HepG2 (cell line): Measurements from ENCODE around the gene SMPD3. TPM values are rescaled to one million over a fixed set of nuclear protein-coding genes. Genes with fewer than 3 reads are reported as not detected.

Experiments
- ATAC-seq: fragments of 200-7000 bp; cut with Tn5 transposase; 3 replicates; pipeline ENCODE4 v1.9.1; 2020; ENCODE audit warnings: mild to moderate bottlenecking, moderate library complexity
- BruUV-seq: library from RNA; stranded (reverse); fragments of 400-500 nt; replicated peaks from 2 replicates; lab custom pipeline; 2021; lab: Mats Ljungman, UMichigan
- CTCF ChIA-PET: fragments of 300-600 bp; formaldehyde crosslinking; extraction: SDS; loops from one replicate; lab custom pipeline; 2021; ENCODE audit warnings: low total read pairs, inconsistent platforms, low intra/inter-chr PET ratio; lab: Yijun Ruan, JAX
- POLR2A ChIA-PET: fragments of 350-600 bp; sonication (Branson Sonifier 250); formaldehyde crosslinking; loops from one replicate; lab custom pipeline; 2020; ENCODE audit warnings: antibody characterized with exemption, inconsistent platforms; lab: Yijun Ruan, JAX
- DNase-seq: peaks from one replicate; pipeline ENCODE4 v3.0.0-alpha.2; 2015; ENCODE audit warnings: low spot score
- FAIRE-seq: peaks from 3 replicates; lab custom pipeline; 2011; peaks lifted over from hg19 to GRCh38; lab: Jason Lieb, UNC
- H2AFZ ChIP-seq: one replicate; pipeline ENCODE4 v1.6.1; 2011; ENCODE audit warnings: low read length, inconsistent platforms
- H3K27ac ChIP-seq: fragments of 300-600 bp; 3 replicates; pipeline ENCODE4 v1.8.0; 2011; ENCODE audit warnings: mixed run types, mild to moderate bottlenecking, mixed read lengths, low read length, inconsistent platforms; ENCODE audit not compliant: insufficient read depth; ENCODE audit errors: extremely low read length
- H3K27me3 ChIP-seq, 2 experiments: fragments of 200-600 bp in 1 of 2; 2 replicates in 1 of 2; 3 replicates in 1 of 2; pipeline versions ENCODE4 v1.6.0 to v1.8.0; 2011; ENCODE audit warnings: low read length in 2 of 2, mild to moderate bottlenecking in 2 of 2, moderate library complexity in 2 of 2, inconsistent platforms in 1 of 2; ENCODE audit not compliant: insufficient read depth in 2 of 2, control insufficient read depth in 1 of 2
- H3K36me3 ChIP-seq, 2 experiments: fragments of 200-600 bp in 1 of 2; replicated peaks in 1 of 2; 2 replicates in 1 of 2; 3 replicates in 1 of 2; pipeline versions ENCODE4 v1.5.1 to v1.8.0; 2011; ENCODE audit warnings: low read length in 2 of 2, inconsistent platforms in 1 of 2; ENCODE audit not compliant: insufficient read depth in 2 of 2, control insufficient read depth in 1 of 2
- H3K4me1 ChIP-seq: 2 replicates; pipeline ENCODE4 v1.5.1; 2012; ENCODE audit warnings: low read length, inconsistent platforms; ENCODE audit not compliant: insufficient read depth
- H3K4me2 ChIP-seq: 2 replicates; pipeline ENCODE4 v1.6.0; 2011; ENCODE audit warnings: low read depth, low read length, inconsistent platforms
- H3K4me3 ChIP-seq, 3 experiments: fragments of 200-600 bp in 1 of 3; sonication (generic), shearing (Covaris generic) in 1 of 3; replicated peaks in 1 of 3; 2 replicates each; pipeline ENCODE4 v1.5.1; 2011 to 2016; ENCODE audit warnings: low read length in 3 of 3, inconsistent platforms in 2 of 3, low read depth in 2 of 3, mild to moderate bottlenecking in 2 of 3, control low read depth in 1 of 3, mixed read lengths in 1 of 3; ENCODE audit not compliant: insufficient read depth in 1 of 3
- H3K79me2 ChIP-seq: one replicate; pipeline ENCODE4 v1.6.1; 2011; ENCODE audit warnings: low read length, inconsistent platforms; ENCODE audit not compliant: insufficient read depth
- H3K9ac ChIP-seq: 2 replicates; pipeline ENCODE4 v1.6.0; 2011; ENCODE audit warnings: mild to moderate bottlenecking, low read depth, low read length, inconsistent platforms; ENCODE audit not compliant: insufficient read depth
- H3K9me3 ChIP-seq: 2 replicates; pipeline ENCODE4 v1.5.1; 2012; ENCODE audit warnings: mild to moderate bottlenecking, low read length
- H4K20me1 ChIP-seq: 2 replicates; pipeline ENCODE4 v1.6.0; 2011; ENCODE audit warnings: inconsistent platforms, mild to moderate bottlenecking, low read length, moderate library complexity; ENCODE audit not compliant: insufficient read depth
- ARID4A ChIP-seq: sonication (generic); formaldehyde crosslinking; IDR thresholded peaks from 2 replicates; pipeline ENCODE4 v1.5.0; 2020; ENCODE audit warnings: mild to moderate bottlenecking, missing genetic modification reagents, borderline replicate concordance
- BCL3 ChIP-seq: sonication (generic); formaldehyde crosslinking; IDR thresholded peaks from 2 replicates; pipeline ENCODE4 v1.5.1; 2020; ENCODE audit warnings: mild to moderate bottlenecking, missing genetic modification reagents, moderate library complexity
- DR1 ChIP-seq: sonication (generic); formaldehyde crosslinking; IDR thresholded peaks from 2 replicates; pipeline ENCODE4 v1.8.0; 2021; ENCODE audit warnings: mild to moderate bottlenecking, missing genetic modification reagents, inconsistent platforms
- ETV5 ChIP-seq: IDR thresholded peaks from 2 replicates; pipeline ENCODE4 v1.6.1; 2018; ENCODE audit warnings: missing biosample characterization, missing genetic modification reagents, inconsistent platforms, borderline replicate concordance
- KLF15 ChIP-seq: sonication (generic); formaldehyde crosslinking; IDR thresholded peaks from 2 replicates; pipeline ENCODE4 v1.8.1; 2023; ENCODE audit warnings: borderline replicate concordance, mild to moderate bottlenecking, inconsistent platforms, missing genetic modification reagents, mixed read lengths
- MED1 ChIP-seq: sonication (generic); formaldehyde crosslinking; IDR thresholded peaks from 2 replicates; pipeline ENCODE4 v1.4.0; 2020; ENCODE audit warnings: missing genetic modification reagents
- MYPOP ChIP-seq: sonication (generic); formaldehyde crosslinking; IDR thresholded peaks from 2 replicates; pipeline ENCODE4 v1.8.1; 2023; ENCODE audit warnings: mild to moderate bottlenecking, moderate library complexity, missing genetic modification reagents
- NRL ChIP-seq: sonication (generic); formaldehyde crosslinking; IDR thresholded peaks from 2 replicates; pipeline ENCODE4 v1.5.0; 2020; ENCODE audit warnings: missing genetic modification reagents, mild to moderate bottlenecking, moderate library complexity, borderline replicate concordance
- RCOR2 ChIP-seq: IDR thresholded peaks from 2 replicates; pipeline ENCODE4 v1.6.1; 2016; ENCODE audit warnings: missing biosample characterization, missing genetic modification reagents
- ZNF12 ChIP-seq: sonication (generic); formaldehyde crosslinking; IDR thresholded peaks from 2 replicates; pipeline ENCODE4 v1.5.0; 2020; ENCODE audit warnings: missing genetic modification reagents
- ZNF44 ChIP-seq: sonication (generic); formaldehyde crosslinking; IDR thresholded peaks from 2 replicates; pipeline ENCODE4 v1.5.1; 2020; ENCODE audit warnings: mild to moderate bottlenecking, missing genetic modification reagents
- ZNF550 ChIP-seq: sonication (generic); formaldehyde crosslinking; IDR thresholded peaks from 2 replicates; pipeline ENCODE4 v1.4.0; 2020; ENCODE audit warnings: mild to moderate bottlenecking, missing genetic modification reagents, borderline replicate concordance
- ZNF614 ChIP-seq: IDR thresholded peaks from 2 replicates; pipeline ENCODE4 v1.6.1; 2018; ENCODE audit warnings: missing biosample characterization, missing genetic modification reagents, inconsistent platforms, borderline replicate concordance
- ZNF710 ChIP-seq: sonication (generic); formaldehyde crosslinking; IDR thresholded peaks from 2 replicates; pipeline ENCODE4 v1.5.0; 2020; ENCODE audit warnings: mild to moderate bottlenecking, missing genetic modification reagents, borderline replicate concordance
- WGBS: methylation state at CpG from one replicate; pipeline ENCODE4 v1.1.6; 2017; ENCODE audit warnings: low lambda C conversion rate; 5-methylcytosine and 5-hydroxymethylcytosine counted together
- in situ Hi-C: cut with HindIII; loops from 2 replicates; pipeline ENCODE4 v1.10.0; 2017; ENCODE audit warnings: low pct_unique_long_range_greater_than_20kb; ENCODE audit not compliant: extremely low pct_ligation_motif_present
- intact Hi-C: fragments of 100-400 bp; cut with micrococcal nuclease; formaldehyde crosslinking; loops from one replicate; pipeline ENCODE4 v1.10.0; 2022; ENCODE audit not compliant: unreplicated experiment
- polyA plus RNA-seq, 8 experiments: library from polyadenylated mRNA; depleted of rRNA in 3 of 8; stranded (reverse) in 7 of 8; unstranded in 1 of 8; fragments of >200 nt; fragmentation: Illumina TruSeq in 4 of 8; extraction: Trizol in 4 of 8; gene quantifications; 2 replicates each; pipeline versions ENCODE4 v1.2.1 to v1.2.3, GENCODE V29; 2011 to 2016; ENCODE audit warnings: low read depth in 4 of 8, missing spikeins in 1 of 8, mixed read lengths in 1 of 8; ENCODE audit not compliant: insufficient read depth in 1 of 8
- total RNA-seq, 5 experiments: library from RNA; depleted of rRNA; stranded (reverse); fragments of >200 nt; fragmentation: Illumina TruSeq; extraction: Trizol; gene quantifications; 2 replicates each; pipeline ENCODE4 v1.2.3, GENCODE V29; 2016; ENCODE audit warnings: low read depth in 1 of 5

The SMPD3 gene
- total and polyA plus RNA-seq, 2 of the 13 experiments (the other 11 are each of a cell fraction or from before 2014, with no cell fraction given): 0.07 to 0.32 TPM

- TF ChIP-seq KLF15 (CRISPR knock-in tag) (no peak), NRL (CRISPR knock-in tag) (no peak), ETV5 (CRISPR knock-in tag) (no peak), MYPOP (no peak), ZNF710 (CRISPR knock-in tag) (no peak)
Measured at GRCh38 chr16:68479271-68479670, 31.0 kb upstream of the SMPD3 start (continued).

GRCh38 chr16:68478526-68479250, 30.4 kb upstream of the SMPD3 start:
- in situ Hi-C loops (no loop called here), intact Hi-C loops (no loop called here)
- peak; percentile 65 for ATAC-seq
- Histone ChIP-seq H2AFZ (no peak overlapping the region), H3K27ac (no peak overlapping the region), H3K27me3 (peaks cover 0 to 5% of the 10 kb centered on the region in 2 experiments; a peak in 1 of 5 replicates), H4K20me1 (no peaks in the 10 kb centered on the region), H3K4me3 (no peak overlapping the region), H3K9me3 (no peaks in the 10 kb centered on the region), H3K79me2 (no peaks in the 10 kb centered on the region), H3K4me2 (no peak overlapping the region), H3K9ac (no peak overlapping the region), H3K4me1 (no peaks in the 10 kb centered on the region), H3K36me3 (no peaks in the 10 kb centered on the region)
- ChIA-PET POLR2A (no interaction called here), CTCF (no interaction called here)
- no TSS peak for BruUV-seq
- no peak for DNase-seq
- no peak for FAIRE-seq
- 0% methylated on average over 1 of the region's 2 CpGs for WGBS
- no peak for TF ChIP-seq BCL3
- TF ChIP-seq RCOR2 (CRISPR knock-in tag): no peak
- TF ChIP-seq MED1: no peak
- TF ChIP-seq DR1 (CRISPR knock-in tag): no peak
- TF ChIP-seq ZNF44 (CRISPR knock-in tag): no peak
- TF ChIP-seq ZNF12 (CRISPR knock-in tag): no peak
- no peak for TF ChIP-seq ARID4A
- TF ChIP-seq ZNF614 (CRISPR knock-in tag): no peak
- TF ChIP-seq ZNF550: no peak
